GM23338 (cell line): ENCODE results near the gene TBC1D14. TPM values are rescaled to one million over a fixed set of nuclear protein-coding genes. Genes with fewer than 3 reads are reported as not detected.

ENCODE experiments used
- ATAC-seq: fragments of 200-7000 bp; cut with Tn5 transposase; 3 replicates; pipeline ENCODE4 v1.9.1; 2020
- DNase-seq: peaks from one replicate; pipeline ENCODE4 v3.0.0-alpha.2; 2015; ENCODE audit warnings: low spot score
- H2AFZ ChIP-seq: fragments of 200-600 bp; sonication (generic); 2 replicates; pipeline ENCODE4 v1.8.0; 2016; ENCODE audit warnings: antibody characterized with exemption, mild to moderate bottlenecking, moderate library complexity
- H3F3A ChIP-seq: fragments of 200-600 bp; sonication (generic); replicated peaks from 2 replicates; pipeline ENCODE4 v1.8.0; 2017; ENCODE audit warnings: antibody characterized with exemption, mixed run types, low read depth
- H3K27ac ChIP-seq: fragments of 200-600 bp; sonication (generic); 2 replicates; pipeline ENCODE4 v1.6.1; 2016; ENCODE audit warnings: low read depth
- H3K27me3 ChIP-seq: fragments of 200-600 bp; sonication (generic); 2 replicates; pipeline ENCODE4 v1.8.0; 2016; ENCODE audit warnings: mild to moderate bottlenecking, mixed run types, moderate library complexity; ENCODE audit not compliant: insufficient read depth
- H3K36me3 ChIP-seq: fragments of 200-600 bp; sonication (generic); 2 replicates; pipeline ENCODE4 v1.8.0; 2016; ENCODE audit warnings: mild to moderate bottlenecking; ENCODE audit not compliant: insufficient read depth
- H3K4me1 ChIP-seq: fragments of 200-600 bp; sonication (generic); 2 replicates; pipeline ENCODE4 v1.8.0; 2016; ENCODE audit warnings: mild to moderate bottlenecking, moderate library complexity; ENCODE audit not compliant: insufficient read depth
- H3K4me2 ChIP-seq: fragments of 200-600 bp; sonication (generic); 2 replicates; pipeline ENCODE4 v1.7.1; 2017; ENCODE audit warnings: mixed run types
- H3K4me3 ChIP-seq: fragments of 200-600 bp; sonication (generic); 2 replicates; pipeline ENCODE4 v1.6.1; 2016; ENCODE audit warnings: mixed run types
- H3K79me2 ChIP-seq: fragments of 200-600 bp; sonication (generic); replicated peaks from 2 replicates; pipeline ENCODE4 v1.8.0; 2017; ENCODE audit warnings: mild to moderate bottlenecking; ENCODE audit not compliant: insufficient read depth
- H3K9me2 ChIP-seq: fragments of 200-600 bp; sonication (generic); 2 replicates; pipeline ENCODE4 v1.8.0; 2017; ENCODE audit not compliant: insufficient read depth
- H4K20me1 ChIP-seq: fragments of 200-600 bp; sonication (generic); replicated peaks from 2 replicates; pipeline ENCODE4 v1.8.0; 2017; ENCODE audit warnings: mild to moderate bottlenecking; ENCODE audit not compliant: insufficient read depth
- H3K27ac Mint-ChIP-seq: 2 replicates; pipeline ENCODE4 v1.8.0; 2020; ENCODE audit warnings: inconsistent platforms, mild to moderate bottlenecking, moderate library complexity, mixed read lengths
- H3K27me3 Mint-ChIP-seq: 3 replicates; pipeline ENCODE4 v1.8.0; 2022; ENCODE audit warnings: low read depth, mild to moderate bottlenecking, moderate library complexity, mixed read lengths, inconsistent platforms; ENCODE audit not compliant: insufficient read depth, poor library complexity
- H3K36me3 Mint-ChIP-seq: 3 replicates; pipeline ENCODE4 v1.8.0; 2021; ENCODE audit warnings: low read depth, mild to moderate bottlenecking, inconsistent platforms, moderate library complexity, mixed read lengths
- H3K4me1 Mint-ChIP-seq: 3 replicates; pipeline ENCODE4 v1.8.0; 2020; ENCODE audit warnings: mild to moderate bottlenecking, inconsistent platforms, mixed read lengths
- H3K4me3 Mint-ChIP-seq: 3 replicates; pipeline ENCODE4 v1.8.0; 2021; ENCODE audit warnings: moderate library complexity, mild to moderate bottlenecking, inconsistent platforms, mixed read lengths
- H3K9me3 Mint-ChIP-seq: 3 replicates; pipeline ENCODE4 v1.8.0; 2020; ENCODE audit warnings: moderate library complexity, mild to moderate bottlenecking, inconsistent platforms, mixed read lengths
- CREB1 ChIP-seq: fragments of 250-450 bp; sonication (Bioruptor Pico); IDR thresholded peaks from 2 replicates; pipeline ENCODE4 v1.5.0; 2020; ENCODE audit warnings: low read depth, mild to moderate bottlenecking, moderate library complexity
- ETS1 ChIP-seq: IDR thresholded peaks from 2 replicates; pipeline ENCODE4 v1.6.1; 2016; ENCODE audit warnings: antibody characterized with exemption
- EZH2phosphoT487 ChIP-seq: fragments of 200-600 bp; sonication (generic); IDR thresholded peaks from one replicate; pipeline ENCODE4 v1.8.1; 2018; ENCODE audit warnings: antibody characterized with exemption; ENCODE audit not compliant: unreplicated experiment
- POLR2AphosphoS5 ChIP-seq: IDR thresholded peaks from 2 replicates; pipeline ENCODE4 v1.6.1; 2016; ENCODE audit warnings: antibody characterized with exemption, low read depth
- STAT1 ChIP-seq: IDR thresholded peaks from one replicate; pipeline ENCODE4 v1.6.1; 2016; ENCODE audit warnings: antibody characterized with exemption; ENCODE audit not compliant: unreplicated experiment
- ZNF114 ChIP-seq: fragments of 250-450 bp; sonication (Bioruptor Pico); IDR thresholded peaks from 2 replicates; pipeline ENCODE4 v1.5.0; 2020; ENCODE audit warnings: mild to moderate bottlenecking, moderate library complexity
- ZNF462 ChIP-seq: fragments of 250-450 bp; sonication (Bioruptor Pico); IDR thresholded peaks from 2 replicates; pipeline ENCODE4 v1.5.0; 2020; ENCODE audit warnings: mild to moderate bottlenecking, moderate library complexity
- polyA plus RNA-seq: library from polyadenylated mRNA; unstranded; fragments of >200 nt; fragmentation: Nextera tagmentation; extraction: Ambion mirVana; gene quantifications from 2 replicates; pipeline ENCODE4 v1.2.1, GENCODE V29; 2016
- total RNA-seq: library from RNA; depleted of rRNA; stranded (reverse); fragments of >200 nt; shearing (Covaris generic); gene quantifications from 2 replicates; pipeline ENCODE4 v1.2.3, GENCODE V29; 2014
- TF ChIP-seq, protein P1 (sequence below), 2 experiments: fragments of 200-600 bp in 1 of 2; sonication (generic) in 1 of 2; conservative IDR thresholded peaks; 2 replicates each; pipeline versions ENCODE4 v1.5.1 to v1.6.1; 2016 to 2017; ENCODE audit warnings: antibody characterized with exemption in 2 of 2, low read depth in 2 of 2, mild to moderate bottlenecking in 2 of 2, moderate library complexity in 1 of 2

The TBC1D14 gene
- total and polyA plus RNA-seq, 2 experiments from 2014 or later = 18.2 to 59.7 TPM

DNA sequence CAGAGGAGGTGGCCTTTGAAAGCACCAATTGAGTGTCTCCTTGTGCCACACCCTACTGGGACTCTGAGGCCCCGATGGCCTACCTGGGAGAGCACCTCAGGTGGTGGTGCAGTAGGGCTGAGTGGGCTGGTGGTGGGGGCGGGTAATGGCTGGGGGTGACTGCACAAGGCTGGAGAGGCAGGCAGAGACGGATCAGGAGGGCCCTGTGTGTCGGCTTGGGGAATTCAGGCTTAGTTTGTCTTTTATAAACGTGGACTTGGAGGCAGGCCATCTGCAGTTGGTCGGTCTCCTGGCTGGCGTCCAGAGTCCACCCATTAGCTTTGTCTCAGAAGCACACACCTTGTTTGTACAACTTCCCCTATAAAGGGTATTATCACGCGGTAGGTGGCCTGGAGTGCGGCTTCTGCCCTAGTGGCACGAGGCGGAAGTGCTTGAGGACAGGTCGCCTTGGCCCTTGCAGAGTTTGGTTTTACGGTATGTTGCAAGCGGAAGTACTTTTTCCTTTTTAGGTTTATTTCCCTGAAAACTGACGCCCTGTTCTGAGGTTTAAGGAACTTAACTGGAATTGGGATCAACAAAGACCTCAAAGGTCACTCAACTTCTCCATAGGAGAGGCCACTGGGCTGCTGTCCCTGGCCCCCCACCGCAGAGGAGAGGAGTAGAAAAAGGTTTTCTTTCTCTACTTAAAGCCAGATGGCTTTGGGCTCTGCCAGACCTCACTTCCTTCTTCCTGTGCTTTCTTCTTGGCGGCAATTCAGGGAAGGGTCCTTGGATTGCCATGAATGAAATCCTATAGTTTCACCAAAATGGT, 8.0 kb downstream of the TBC1D14 start:
- Histone ChIP-seq H2AFZ (no peak overlapping the region), H3K27me3 (no peaks in the 10 kb centered on the region), H3K4me1 (peaks cover 11% of the 10 kb centered on the region; the same call in 1 of the 2 replicates), H3K4me3 (no peak overlapping the region), H3K36me3 (no peaks in the 10 kb centered on the region), H3K79me2 (peaks cover 62% of the 10 kb centered on the region), H3K4me2 (peak overlapping the region; percentile 37; the same call in 1 of the 2 replicates), H3K9me2 (no peaks in the 10 kb centered on the region), H4K20me1 (peaks cover 8% of the 10 kb centered on the region), H3K27ac (peak overlapping the region; percentile 70; the same call in 1 of the 2 replicates), H3F3A (0 out of 2 replicates have a peak, but pooled peaks cover 5% of the 10 kb centered on the region)
- Mint-ChIP-seq H3K27ac (peak overlapping the region; percentile 91), H3K4me3 (no peak overlapping the region), H3K4me1 (peaks cover 31% of the 10 kb centered on the region), H3K36me3 (no peaks in the 10 kb centered on the region), H3K9me3 (no peaks in the 10 kb centered on the region), H3K27me3 (peaks cover 16% of the 10 kb centered on the region)
- TF ChIP-seq, protein P1, sequence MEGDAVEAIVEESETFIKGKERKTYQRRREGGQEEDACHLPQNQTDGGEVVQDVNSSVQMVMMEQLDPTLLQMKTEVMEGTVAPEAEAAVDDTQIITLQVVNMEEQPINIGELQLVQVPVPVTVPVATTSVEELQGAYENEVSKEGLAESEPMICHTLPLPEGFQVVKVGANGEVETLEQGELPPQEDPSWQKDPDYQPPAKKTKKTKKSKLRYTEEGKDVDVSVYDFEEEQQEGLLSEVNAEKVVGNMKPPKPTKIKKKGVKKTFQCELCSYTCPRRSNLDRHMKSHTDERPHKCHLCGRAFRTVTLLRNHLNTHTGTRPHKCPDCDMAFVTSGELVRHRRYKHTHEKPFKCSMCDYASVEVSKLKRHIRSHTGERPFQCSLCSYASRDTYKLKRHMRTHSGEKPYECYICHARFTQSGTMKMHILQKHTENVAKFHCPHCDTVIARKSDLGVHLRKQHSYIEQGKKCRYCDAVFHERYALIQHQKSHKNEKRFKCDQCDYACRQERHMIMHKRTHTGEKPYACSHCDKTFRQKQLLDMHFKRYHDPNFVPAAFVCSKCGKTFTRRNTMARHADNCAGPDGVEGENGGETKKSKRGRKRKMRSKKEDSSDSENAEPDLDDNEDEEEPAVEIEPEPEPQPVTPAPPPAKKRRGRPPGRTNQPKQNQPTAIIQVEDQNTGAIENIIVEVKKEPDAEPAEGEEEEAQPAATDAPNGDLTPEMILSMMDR (conservative IDR thresholded peaks at IDR 0.05; ENCODE audit: low read depth in 2 of 2) = peak; percentile 52 to 62
- TF ChIP-seq ETS1 = no peak
- ATAC-seq = peak; percentile 85
- peak; percentile 76 for DNase-seq

GRCh38 chr4:6918338-6918737, 8.7 kb downstream of the TBC1D14 start:
- Histone ChIP-seq H4K20me1 (peaks cover 8% of the 10 kb centered on the region), H3K4me2 (peak overlapping the region; percentile 37; the same call in 1 of the 2 replicates), H3K4me1 (peaks cover 11% of the 10 kb centered on the region; the same call in 1 of the 2 replicates), H3K36me3 (no peaks in the 10 kb centered on the region), H3K27me3 (no peaks in the 10 kb centered on the region), H2AFZ (no peak overlapping the region), H3F3A (0 out of 2 replicates have a peak, but pooled peaks cover 5% of the 10 kb centered on the region), H3K4me3 (no peak overlapping the region), H3K79me2 (peaks cover 56% of the 10 kb centered on the region), H3K9me2 (no peaks in the 10 kb centered on the region), H3K27ac (peak overlapping the region; percentile 70; the same call in 1 of the 2 replicates)
- Mint-ChIP-seq H3K27me3 (peaks cover 13% of the 10 kb centered on the region), H3K4me1 (peaks cover 31% of the 10 kb centered on the region), H3K9me3 (no peaks in the 10 kb centered on the region), H3K27ac (0 out of 2 replicates have a peak overlapping the region, but pooled peaks have one; percentile 91), H3K36me3 (peaks cover 3% of the 10 kb centered on the region; the same call in 1 of the 3 replicates), H3K4me3 (no peak overlapping the region)
- DNase-seq (no peak), ATAC-seq (0 out of 3 replicates have a peak, but pooled peaks have one; percentile 8)
- TF ChIP-seq ZNF114 (CRISPR knock-in tag) (no peak), CREB1 (no peak), ZNF462 (no peak), EZH2phosphoT487 (no peak), STAT1 (no peak), POLR2AphosphoS5 (no peak)
